Stimulated activated CD4-positive, alpha-beta T cell treated with anti-CD3 and anti-CD28 coated beads, TNF-alpha, amount 100 ng/mL, for 24 hours (primary cell): ENCODE measurements around the gene AZU1.

Experiments used
- DNase-seq, 3 experiments: peaks; one replicate each; pipeline ENCODE4 v3.0.0-alpha.2; 2020; ENCODE audit warnings: low read depth in 3 of 3

Gene AZU1

DNA sequence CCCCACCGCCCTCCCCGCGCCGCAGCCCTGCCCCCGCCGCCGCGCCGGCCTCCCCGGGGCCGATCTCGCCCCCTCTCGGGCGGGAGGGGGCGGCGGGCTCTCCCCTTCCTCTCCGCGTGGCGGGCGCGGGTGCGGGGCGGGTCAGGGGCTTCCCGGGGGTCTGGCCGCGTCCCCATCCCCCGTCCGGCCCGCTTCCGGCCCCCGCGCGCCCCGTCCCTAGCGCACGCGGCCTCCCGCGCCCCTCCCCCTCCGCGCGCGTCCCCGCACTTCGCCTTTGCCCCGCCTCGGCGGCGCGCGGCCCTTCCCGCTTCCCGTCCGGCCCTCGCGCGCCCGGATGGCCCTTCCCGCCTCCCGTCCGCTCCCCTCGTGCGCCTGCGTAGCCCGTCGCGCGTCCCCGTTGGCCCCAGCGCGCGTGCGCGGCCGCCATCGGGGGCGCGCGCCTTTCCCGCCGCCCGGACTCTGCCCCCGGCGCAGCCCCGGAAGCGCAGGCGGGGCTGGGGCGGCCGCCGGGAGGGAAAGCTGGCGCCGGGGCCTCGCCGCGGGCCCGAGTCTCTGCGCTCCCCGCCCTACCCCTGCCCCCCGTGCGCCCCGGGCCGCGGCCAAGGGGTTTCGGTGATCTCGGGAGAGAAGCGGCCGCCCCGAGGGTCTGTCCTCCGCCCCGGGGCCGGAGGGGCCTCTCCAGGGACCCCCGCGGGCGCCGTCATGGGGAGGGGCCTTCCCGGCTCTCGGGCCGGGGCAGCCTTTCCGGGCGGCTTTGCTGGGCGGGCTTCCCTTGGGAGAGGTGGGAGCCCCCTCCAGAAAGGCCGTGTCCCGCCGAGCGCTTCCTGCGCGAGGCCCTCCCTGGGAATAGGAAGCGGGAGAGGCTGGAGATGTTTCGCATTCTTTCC is 29.9 kb upstream of the AZU1 start:
- peak; percentile 72 to 88 (median 81) for DNase-seq

DNA sequence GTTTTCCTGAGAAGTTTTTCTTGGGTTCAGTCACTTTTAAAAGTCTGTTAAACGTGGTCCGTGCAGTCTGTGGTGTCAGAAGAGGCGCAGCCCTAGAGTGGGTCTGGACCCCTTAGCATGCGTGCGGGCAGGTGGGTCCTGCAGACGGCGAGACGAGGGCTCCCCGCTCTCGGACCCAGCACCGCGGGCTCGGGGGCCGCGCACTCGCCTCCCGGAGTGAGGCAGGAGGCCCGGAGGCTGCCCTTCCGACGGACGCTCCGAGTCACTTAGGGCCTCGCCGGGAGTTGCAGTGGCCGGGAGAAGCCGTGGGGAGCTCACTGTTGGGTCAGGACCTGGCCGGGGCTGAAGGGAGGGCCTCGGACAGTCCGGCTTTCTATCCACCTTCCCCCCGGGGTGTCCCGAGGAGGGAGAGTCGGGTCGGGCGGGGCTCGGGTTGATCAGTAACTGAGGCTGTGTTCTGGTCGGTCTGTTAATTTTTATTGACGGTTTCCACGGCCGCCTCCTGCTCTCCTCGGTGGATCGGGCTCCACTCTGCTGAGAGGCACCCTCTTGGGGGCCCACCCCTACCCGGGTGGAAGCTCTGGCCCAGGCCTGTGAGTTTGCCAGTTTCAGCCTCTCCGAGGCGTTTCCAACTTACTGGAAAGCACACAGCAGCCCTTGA is 29.1 kb upstream of the AZU1 start:
- DNase-seq = no peak

GRCh38 chr19:799076-799881 is 28.4 kb upstream of the AZU1 start:
- DNase-seq = no peak

GRCh38 chr19:800360-801029 is 27.1 kb upstream of the AZU1 start:
- no peak for DNase-seq

DNA sequence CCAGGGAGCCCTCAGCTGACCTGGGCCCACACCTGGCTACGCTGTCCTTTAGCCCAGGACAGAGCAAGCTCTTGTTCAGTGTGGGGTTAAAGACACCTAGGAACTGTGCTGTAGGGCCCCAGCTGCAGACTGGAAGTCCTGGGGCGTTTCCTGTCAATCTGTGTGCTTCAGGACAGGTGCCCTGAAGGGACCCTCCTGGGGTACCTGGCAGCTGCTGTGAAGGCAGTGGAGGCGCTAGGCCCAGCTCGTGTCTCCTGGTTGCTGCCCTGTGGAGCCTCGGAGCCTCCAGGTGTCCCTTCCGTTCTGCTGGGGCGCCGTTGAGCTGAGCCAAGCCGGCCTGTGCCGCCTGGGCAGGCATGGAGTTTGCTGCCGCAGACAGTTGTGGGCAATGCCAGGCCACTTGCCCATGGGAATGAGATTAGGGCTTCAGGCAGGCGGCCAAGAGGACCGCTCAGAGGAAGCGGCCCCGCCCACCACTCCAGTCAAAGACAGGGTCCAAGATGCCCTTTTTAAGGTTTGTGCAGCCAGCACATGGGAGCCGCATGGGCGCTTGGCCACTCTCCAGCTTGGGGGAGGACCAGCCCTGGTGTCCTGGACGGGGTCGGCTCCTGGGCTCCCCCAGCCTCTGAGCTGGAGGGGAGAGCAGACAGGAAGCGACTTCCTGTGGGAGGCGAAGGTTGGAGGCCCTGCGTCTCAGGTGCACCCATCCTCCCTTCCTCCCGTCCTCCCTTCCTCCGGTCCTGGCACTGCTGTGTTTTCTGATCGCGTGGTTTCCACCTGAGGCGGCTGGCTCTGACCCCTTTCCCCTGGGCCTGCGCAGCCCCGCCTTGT is 26.4 kb upstream of the AZU1 start:
- no peak for DNase-seq

DNA sequence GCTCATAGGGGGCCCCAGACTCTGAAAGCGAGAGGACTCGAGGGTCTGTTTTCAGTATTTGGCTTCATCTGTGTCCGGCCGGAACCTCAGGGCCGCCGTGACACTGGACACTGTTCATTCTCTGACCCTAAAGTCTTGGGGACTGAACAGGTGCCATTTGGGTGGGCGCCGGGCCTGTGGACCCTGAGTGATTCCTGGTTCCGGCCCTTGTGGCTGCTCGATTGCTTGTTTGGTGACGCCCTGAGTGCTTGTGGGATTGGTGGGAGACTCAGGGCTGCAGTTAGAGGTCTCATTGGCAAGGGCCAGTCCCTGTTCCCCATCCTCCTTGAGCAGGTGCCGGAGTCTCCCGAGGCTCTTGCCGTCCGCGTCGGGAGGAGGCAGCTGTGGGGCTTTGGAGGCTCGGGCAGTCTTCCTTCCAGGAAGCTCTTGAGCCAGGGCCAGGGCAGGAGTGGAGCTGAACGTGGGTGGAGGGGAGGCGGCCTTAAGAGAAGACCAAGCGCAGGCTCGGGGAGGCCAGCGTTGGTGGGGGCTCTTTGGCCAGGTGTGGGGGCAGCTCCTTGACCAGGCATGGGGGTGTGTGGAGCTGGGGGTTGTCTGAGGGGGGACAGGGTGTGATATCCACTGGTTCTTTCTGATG is 25.7 kb upstream of the AZU1 start:
- DNase-seq = no peak

- no peak for DNase-seq
Measured at GRCh38 chr19:802498-803098, 25.0 kb upstream of the AZU1 start.

DNA sequence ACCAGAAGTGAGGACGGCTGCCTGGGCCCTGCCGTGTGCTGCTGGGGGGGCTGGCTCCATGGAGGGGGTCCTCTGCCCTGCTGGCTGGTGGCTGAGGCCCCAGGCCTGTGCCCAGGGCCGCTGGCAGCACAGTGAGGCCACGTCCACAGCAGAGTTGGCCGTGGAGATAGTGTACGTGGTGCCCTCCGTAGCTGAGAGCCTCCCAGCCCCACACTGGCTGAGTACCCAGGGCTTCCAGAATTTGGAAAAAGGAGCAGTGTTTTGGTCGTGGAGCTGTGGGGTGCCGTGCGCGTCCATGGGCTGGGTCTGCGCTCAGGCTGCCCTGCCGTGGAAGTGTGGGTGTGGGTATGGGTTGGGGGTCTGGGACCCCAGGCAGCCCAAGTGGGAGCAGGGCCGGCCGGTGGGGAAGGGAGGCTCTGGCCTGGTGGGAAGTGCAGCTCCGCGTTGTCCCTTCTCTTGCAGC is 24.5 kb upstream of the AZU1 start:
- DNase-seq = no peak

- DNase-seq = no peak
Measured at GRCh38 chr19:803686-804418, 23.8 kb upstream of the AZU1 start.

DNA sequence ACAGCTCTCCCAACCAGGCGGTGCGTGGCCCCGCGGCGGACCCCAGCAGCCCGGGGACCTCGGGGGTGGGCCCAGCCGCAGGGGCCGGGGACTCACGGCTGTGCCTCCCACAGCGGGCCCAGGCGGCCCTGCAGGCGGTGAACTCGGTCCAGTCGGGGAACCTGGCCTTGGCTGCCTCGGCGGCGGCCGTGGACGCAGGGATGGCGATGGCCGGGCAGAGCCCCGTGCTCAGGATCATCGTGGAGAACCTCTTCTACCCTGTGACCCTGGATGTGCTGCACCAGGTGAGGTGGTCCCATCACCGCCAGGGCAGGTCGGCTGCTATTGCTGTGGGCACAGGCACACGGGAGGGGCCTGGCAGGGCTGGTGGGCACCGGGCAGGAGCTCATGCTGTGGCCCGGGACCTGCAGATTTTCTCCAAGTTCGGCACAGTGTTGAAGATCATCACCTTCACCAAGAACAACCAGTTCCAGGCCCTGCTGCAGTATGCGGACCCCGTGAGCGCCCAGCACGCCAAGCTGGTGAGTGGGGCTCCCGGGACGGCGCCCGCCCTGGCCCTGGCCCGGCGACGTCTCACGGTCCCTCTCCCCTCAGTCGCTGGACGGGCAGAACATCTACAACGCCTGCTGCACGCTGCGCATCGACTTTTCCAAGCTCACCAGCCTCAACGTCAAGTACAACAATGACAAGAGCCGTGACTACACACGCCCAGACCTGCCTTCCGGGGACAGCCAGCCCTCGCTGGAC is 23.0 kb upstream of the AZU1 start:
- DNase-seq = no peak

DNA sequence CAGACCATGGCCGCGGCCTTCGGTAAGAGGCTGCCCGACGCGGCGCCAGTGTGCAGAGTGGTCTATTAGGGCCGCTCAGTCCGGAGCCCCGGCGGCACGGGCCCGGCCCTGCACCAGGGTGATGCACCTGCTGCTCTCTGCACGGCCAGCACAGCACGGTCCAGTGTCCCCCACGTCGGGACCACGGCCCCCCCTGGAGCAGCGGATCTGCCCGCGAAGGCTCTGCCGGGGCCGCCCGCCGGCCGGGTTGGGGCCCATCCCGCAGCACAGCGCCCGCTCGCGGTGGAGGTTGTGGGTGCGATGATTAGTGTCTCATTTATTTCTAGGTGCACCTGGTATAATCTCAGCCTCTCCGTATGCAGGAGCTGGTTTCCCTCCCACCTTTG is 22.5 kb upstream of the AZU1 start:
- no peak for DNase-seq

DNA sequence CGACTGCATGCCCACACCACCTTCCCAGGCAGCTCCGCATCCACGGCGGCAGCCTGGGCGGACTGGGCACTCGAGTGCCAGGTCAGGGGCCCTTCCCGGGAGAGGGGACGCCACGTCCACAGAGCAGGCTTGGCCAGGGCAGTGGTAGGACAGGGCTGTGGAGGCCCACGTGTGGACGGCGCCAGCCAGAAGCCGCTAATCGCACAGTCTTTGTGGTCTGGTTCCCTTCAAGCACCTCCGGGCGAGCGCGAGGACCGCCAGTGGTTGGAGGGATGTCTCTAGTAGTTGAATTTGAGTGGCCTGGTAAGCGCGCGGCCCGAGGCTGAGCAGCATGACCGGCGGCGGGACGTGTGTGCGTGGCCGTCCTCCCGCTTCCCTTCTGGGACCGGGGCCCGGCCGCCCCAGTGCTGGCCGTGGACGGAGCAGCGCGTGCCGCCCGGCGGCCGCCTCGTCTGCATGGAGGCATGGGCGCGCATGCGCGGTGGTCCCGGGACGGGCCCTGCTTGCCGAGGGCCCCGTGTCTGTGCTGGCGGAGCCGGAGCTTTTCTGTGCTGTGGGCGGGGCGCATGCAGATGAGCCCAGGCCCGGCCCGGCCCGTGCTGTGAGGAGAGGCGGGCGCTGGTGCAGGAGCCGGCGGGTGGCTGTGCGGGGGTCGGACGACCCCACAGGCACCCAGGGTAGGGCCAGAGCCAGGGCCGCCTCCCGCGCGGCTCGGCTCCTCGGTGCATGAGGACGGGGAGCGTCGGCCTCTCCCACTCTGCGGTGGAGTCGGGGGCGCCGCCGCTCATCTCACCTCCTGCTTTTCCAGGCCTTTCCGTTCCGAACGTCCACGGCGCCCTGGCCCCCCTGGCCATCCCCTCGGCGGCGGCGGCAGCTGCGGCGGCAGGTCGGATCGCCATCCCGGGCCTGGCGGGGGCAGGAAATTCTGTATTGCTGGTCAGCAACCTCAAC is 21.8 kb upstream of the AZU1 start:
- no peak for DNase-seq

DNA sequence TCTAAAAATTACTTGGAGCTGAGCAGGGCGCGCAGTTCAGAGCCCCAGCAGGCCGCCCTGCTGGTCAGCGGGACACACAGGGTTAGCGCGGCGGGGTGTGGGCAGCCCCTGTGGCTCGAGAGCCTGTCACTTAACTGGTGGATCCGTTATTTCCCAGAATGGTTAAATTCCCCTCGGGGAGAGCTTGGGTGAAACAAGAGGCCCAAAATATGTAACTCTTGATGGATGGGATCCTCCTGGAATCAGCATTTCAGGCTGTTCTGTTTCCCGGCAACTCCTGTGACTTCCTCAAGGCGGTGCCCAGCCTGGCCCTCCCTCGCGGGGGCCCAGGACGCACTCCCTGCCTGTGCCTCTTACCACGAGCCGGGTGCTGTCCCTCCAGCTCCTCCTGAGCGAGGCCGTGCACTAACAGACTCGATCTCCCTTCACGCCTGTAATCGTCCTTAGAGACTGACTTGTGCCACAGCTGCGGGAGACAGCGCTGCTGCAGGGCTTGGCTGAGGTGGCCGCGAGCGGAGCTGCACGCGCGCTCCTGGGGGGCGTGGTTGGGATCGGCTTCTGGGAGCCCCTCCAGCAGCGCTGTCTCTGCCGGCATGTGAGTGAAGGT is 20.7 kb upstream of the AZU1 start:
- DNase-seq = no peak

- no peak for DNase-seq
Measured at GRCh38 chr19:807627-808422, 19.8 kb upstream of the AZU1 start.

DNA sequence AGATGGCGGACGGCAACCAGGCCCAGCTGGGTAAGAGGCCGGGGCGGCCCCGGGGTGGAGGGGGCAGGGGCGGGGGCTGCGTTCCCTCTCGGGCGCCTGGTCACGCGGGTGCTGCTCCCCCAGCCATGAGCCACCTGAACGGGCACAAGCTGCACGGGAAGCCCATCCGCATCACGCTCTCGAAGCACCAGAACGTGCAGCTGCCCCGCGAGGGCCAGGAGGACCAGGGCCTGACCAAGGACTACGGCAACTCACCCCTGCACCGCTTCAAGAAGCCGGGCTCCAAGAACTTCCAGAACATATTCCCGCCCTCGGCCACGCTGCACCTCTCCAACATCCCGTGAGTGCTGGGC is 19.2 kb upstream of the AZU1 start:
- no peak for DNase-seq
